Measurements from ENCODE around the gene IL15RA.

The IL15RA gene

GRCh38 chr10:5902511-5903274 is 74.7 kb downstream of the IL15RA start:
- H3K4me3 ChIP-seq (ENCODE audit: low read depth, low read length), result no peak overlapping the region
- no peak for TF ChIP-seq CTCF (IDR thresholded peaks at IDR 0.05; ENCODE audit: borderline replicate concordance, insufficient read depth, low read depth, low read length)

Measured in GM12875 (cell line).